Tibial nerve (tissue), 4 donors: ENCODE data around the gene RPS6KA5.

ENCODE experiments used
- EP300 ChIP-seq, 2 donors: sonication (generic); formaldehyde crosslinking; IDR thresholded peaks; one replicate each; pipeline ENCODE4 v1.6.1; 2017; ENCODE audit warnings: antibody characterized with exemption in 2 of 2, mild to moderate bottlenecking in 1 of 2
- POLR2A ChIP-seq, 2 donors: fragments of 450-650 bp; IDR thresholded peaks; one replicate each; pipeline ENCODE4 v1.6.1; 2017; ENCODE audit warnings: antibody characterized with exemption in 2 of 2, mild to moderate bottlenecking in 2 of 2, moderate library complexity in 2 of 2
- TF ChIP-seq, protein P1 (sequence below), 5 experiments: fragments of 200-600 bp in 3 of 5; fragments of 450-650 bp in 2 of 5; sonication (generic) in 3 of 5; IDR thresholded peaks; one replicate each; pipeline ENCODE4 v1.5.1; 2016 to 2019; ENCODE audit warnings: antibody characterized with exemption in 5 of 5, mild to moderate bottlenecking in 3 of 5, moderate library complexity in 2 of 5

GRCh38 chr14:91040545-91040944 is 19.9 kb downstream of the RPS6KA5 start:
- TF ChIP-seq POLR2A (IDR thresholded peaks at IDR 0.05) (no peak), EP300 (IDR thresholded peaks at IDR 0.05) (no peak)
- TF ChIP-seq, protein P1, sequence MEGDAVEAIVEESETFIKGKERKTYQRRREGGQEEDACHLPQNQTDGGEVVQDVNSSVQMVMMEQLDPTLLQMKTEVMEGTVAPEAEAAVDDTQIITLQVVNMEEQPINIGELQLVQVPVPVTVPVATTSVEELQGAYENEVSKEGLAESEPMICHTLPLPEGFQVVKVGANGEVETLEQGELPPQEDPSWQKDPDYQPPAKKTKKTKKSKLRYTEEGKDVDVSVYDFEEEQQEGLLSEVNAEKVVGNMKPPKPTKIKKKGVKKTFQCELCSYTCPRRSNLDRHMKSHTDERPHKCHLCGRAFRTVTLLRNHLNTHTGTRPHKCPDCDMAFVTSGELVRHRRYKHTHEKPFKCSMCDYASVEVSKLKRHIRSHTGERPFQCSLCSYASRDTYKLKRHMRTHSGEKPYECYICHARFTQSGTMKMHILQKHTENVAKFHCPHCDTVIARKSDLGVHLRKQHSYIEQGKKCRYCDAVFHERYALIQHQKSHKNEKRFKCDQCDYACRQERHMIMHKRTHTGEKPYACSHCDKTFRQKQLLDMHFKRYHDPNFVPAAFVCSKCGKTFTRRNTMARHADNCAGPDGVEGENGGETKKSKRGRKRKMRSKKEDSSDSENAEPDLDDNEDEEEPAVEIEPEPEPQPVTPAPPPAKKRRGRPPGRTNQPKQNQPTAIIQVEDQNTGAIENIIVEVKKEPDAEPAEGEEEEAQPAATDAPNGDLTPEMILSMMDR (IDR thresholded peaks at IDR 0.05): no peak
